Retinal pigment epithelial cell (primary cell): Measurements from ENCODE around the gene DOCK2.

ENCODE experiments used
- DNase-seq: peaks from one replicate; pipeline ENCODE4 v3.0.0-alpha.2; 2010; ENCODE audit warnings: low read depth
- H3K4me3 ChIP-seq: 2 replicates; pipeline ENCODE4 v1.5.1; 2011; ENCODE audit warnings: mild to moderate bottlenecking, low read length, control low read depth, moderate library complexity
- TF ChIP-seq, protein P1 (sequence below): conservative IDR thresholded peaks from 2 replicates; pipeline ENCODE4 v1.5.1; 2011; ENCODE audit warnings: low read depth, low read length, control low read depth, inconsistent platforms

Gene DOCK2

DNA sequence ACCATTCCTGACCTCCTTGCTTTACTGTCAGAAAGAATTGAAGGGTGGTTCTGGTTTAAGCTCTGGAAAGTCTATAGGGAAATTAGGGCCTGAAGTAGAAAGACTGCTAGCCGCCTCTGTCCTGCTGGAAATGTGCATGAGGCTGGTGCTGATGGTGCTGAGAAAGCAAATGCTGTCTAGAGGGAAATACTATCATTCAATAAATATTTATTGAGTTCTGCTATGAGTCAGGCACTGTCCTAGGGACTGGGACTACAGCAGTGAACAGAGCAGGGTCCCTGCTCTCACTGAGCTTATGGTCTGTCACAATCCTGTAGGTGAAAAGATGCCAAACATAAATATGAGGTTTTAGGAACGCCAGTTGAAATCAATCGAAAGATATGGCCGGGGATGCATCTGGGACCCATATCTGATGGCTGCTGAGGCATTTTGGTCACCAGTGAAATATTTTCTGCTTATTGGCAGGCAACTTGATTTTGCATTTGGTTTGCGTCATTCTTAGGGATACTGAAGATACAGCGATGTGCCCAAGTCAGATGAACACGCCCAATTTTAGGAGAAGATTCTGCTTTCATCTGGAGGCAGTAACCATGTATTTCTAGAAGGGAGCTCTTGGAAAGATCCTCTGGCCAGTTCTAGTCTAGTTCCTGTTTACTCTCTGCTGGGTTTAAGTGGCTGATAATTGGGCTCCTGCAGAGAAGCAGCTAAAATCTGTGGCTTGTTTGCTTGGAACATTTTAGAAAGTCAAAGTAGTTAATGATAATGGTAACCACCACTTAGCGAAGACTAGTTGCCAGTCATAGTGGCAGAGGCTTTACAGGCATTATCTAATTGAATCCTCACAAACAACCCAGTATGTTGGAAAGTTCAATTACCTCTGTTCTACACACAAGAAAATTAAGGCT, 269.9 kb downstream of the DOCK2 start:
- TF ChIP-seq, protein P1, sequence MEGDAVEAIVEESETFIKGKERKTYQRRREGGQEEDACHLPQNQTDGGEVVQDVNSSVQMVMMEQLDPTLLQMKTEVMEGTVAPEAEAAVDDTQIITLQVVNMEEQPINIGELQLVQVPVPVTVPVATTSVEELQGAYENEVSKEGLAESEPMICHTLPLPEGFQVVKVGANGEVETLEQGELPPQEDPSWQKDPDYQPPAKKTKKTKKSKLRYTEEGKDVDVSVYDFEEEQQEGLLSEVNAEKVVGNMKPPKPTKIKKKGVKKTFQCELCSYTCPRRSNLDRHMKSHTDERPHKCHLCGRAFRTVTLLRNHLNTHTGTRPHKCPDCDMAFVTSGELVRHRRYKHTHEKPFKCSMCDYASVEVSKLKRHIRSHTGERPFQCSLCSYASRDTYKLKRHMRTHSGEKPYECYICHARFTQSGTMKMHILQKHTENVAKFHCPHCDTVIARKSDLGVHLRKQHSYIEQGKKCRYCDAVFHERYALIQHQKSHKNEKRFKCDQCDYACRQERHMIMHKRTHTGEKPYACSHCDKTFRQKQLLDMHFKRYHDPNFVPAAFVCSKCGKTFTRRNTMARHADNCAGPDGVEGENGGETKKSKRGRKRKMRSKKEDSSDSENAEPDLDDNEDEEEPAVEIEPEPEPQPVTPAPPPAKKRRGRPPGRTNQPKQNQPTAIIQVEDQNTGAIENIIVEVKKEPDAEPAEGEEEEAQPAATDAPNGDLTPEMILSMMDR = no peak

DNA sequence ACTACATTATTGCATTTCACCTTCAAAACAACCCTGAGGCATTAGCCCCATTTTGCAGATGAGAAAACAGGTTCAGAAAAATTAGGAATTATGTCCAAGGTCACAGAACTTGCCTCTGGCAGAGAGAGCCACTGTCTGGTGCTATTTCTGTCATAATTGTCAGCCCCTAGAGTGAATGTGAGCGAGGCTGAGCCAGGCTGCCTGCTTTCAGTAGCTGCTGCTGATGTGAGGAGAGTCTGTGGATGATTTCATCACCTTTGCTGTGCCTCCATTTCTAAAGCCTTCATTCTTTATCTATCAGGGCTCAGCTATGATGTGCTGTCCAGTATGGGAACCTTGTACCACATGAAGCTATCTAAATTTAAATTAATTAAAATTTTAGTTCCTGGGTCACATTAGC, 271.8 kb downstream of the DOCK2 start:
- TF ChIP-seq, protein P1 = no peak
- H3K4me3 ChIP-seq = no peak overlapping the region
- no peak for DNase-seq

More for the DNA sequence above, 269.9 kb downstream of the DOCK2 start:
- H3K4me3 ChIP-seq = no peak overlapping the region
- DNase-seq = no peak

DNA sequence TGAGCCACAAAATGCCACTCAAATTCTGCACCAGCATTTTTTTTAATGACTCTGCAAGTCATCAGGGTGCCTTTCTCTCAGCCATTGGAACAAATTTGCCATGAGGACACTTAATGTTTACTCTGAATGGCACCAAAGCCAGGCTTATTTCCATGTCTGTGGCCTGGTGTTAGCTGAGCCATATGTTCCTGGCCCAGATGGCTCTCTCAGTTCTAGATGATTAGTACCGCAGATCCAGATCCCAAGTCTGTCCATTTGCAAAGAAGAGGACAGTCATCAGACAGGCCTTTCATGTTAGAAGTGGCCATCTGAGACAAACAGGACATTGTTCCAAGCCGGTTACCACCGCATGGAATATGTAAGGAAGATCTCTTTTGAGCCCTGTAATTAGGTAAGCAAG, 272.9 kb downstream of the DOCK2 start:
- TF ChIP-seq, protein P1 = no peak
- DNase-seq = no peak
- H3K4me3 ChIP-seq = no peak overlapping the region

DNA sequence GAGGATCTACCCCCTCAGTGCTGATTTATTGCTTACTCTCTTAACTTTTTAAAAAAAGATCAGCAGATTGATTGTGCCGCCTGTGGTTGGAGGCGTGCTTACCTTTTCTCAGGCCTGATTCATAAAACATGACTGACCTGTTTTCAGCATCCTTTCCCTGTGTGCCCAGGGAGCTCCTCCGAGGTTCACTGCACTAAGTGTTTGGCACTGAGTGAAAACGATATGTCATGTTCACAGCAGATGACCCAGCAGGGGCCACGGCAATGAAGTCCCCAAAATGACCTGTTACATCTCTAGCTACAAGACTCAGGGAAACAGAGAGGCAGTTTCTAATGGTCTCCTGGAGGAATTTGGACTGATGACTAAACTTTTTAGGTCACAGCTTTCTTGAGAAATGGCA, 273.3 kb downstream of the DOCK2 start:
- TF ChIP-seq, protein P1 = no peak
- no peak overlapping the region for H3K4me3 ChIP-seq
- no peak for DNase-seq

GRCh38 chr5:169911448-169912212, 274.6 kb downstream of the DOCK2 start:
- no peak overlapping the region for H3K4me3 ChIP-seq
- TF ChIP-seq, protein P1 = no peak
- no peak for DNase-seq

DNA sequence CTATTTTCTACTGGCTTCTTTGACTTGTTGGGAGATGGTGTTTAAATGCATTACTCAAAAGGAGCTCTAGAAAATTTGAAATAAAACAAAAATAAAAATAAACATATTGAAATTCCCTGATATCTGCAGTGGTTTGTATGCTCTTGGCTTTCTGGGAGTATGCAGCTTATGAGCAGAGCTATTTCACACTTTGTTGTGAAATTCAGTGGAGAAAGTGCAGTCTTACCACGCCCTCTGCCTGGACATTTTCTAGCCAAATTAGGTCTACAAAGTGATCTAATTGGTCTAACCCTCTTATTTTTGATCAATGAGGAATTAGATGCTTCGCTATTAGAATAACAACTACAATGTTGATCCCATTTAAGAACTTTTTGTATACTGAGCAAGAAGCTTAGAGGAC, 276.4 kb downstream of the DOCK2 start:
- TF ChIP-seq, protein P1 = no peak
- no peak for DNase-seq
- no peak overlapping the region for H3K4me3 ChIP-seq
